ENCODE data around the gene RNGTT. TPM values are rescaled to one million over a fixed set of nuclear protein-coding genes. Genes with fewer than 3 reads are reported as not detected.

RNGTT gene
- total RNA-seq, 1 donor from 2014 or later: 14.6 TPM

GRCh38 chr6:88867841-88868731 lies 95.3 kb downstream of the RNGTT start:
- H3K36me3 Mint-ChIP-seq (ENCODE audit: low read depth, unreplicated experiment): no peaks in the 10 kb centered on the region
- no peaks in the 10 kb centered on the region for H3K9me3 Mint-ChIP-seq (ENCODE audit: unreplicated experiment)
- peaks cover 2% of the 10 kb centered on the region for H3K27me3 Mint-ChIP-seq (ENCODE audit: unreplicated experiment)
- peaks cover 6% of the 10 kb centered on the region for H3K4me1 Mint-ChIP-seq (ENCODE audit: unreplicated experiment)
- TF ChIP-seq CTCF (IDR thresholded peaks at IDR 0.05; ENCODE audit: unreplicated experiment): no peak
- no peak overlapping the region for H3K4me3 Mint-ChIP-seq (ENCODE audit: unreplicated experiment)
- no peak overlapping the region for H3K27ac Mint-ChIP-seq (ENCODE audit: unreplicated experiment)
- no peak for DNase-seq (ENCODE audit: low spot score)

GRCh38 chr6:88866856-88867255 lies 96.6 kb downstream of the RNGTT start:
- no peak for DNase-seq (ENCODE audit: low spot score)
- no peaks in the 10 kb centered on the region for H3K36me3 Mint-ChIP-seq (ENCODE audit: low read depth, unreplicated experiment)
- no peak for TF ChIP-seq CTCF (IDR thresholded peaks at IDR 0.05; ENCODE audit: unreplicated experiment)
- no peak overlapping the region for H3K27ac Mint-ChIP-seq (ENCODE audit: unreplicated experiment)
- H3K27me3 Mint-ChIP-seq (ENCODE audit: unreplicated experiment): peaks cover 2% of the 10 kb centered on the region
- no peak overlapping the region for H3K4me3 Mint-ChIP-seq (ENCODE audit: unreplicated experiment)
- H3K4me1 Mint-ChIP-seq (ENCODE audit: unreplicated experiment): peaks cover 6% of the 10 kb centered on the region
- H3K9me3 Mint-ChIP-seq (ENCODE audit: unreplicated experiment): no peaks in the 10 kb centered on the region

- TF ChIP-seq CTCF (IDR thresholded peaks at IDR 0.05; ENCODE audit: unreplicated experiment): no peak
- Mint-ChIP-seq H3K27me3 (ENCODE audit: unreplicated experiment) (peaks cover 2% of the 10 kb centered on the region), H3K4me3 (ENCODE audit: unreplicated experiment) (no peak overlapping the region), H3K9me3 (ENCODE audit: unreplicated experiment) (no peaks in the 10 kb centered on the region), H3K4me1 (ENCODE audit: unreplicated experiment) (peaks cover 6% of the 10 kb centered on the region), H3K36me3 (ENCODE audit: low read depth, unreplicated experiment) (no peaks in the 10 kb centered on the region), H3K27ac (ENCODE audit: unreplicated experiment) (no peak overlapping the region)
- no peak for DNase-seq (ENCODE audit: low spot score)
Measured at GRCh38 chr6:88865275-88865674, 98.1 kb downstream of the RNGTT start.

- TF ChIP-seq CTCF (IDR thresholded peaks at IDR 0.05; ENCODE audit: unreplicated experiment): no peak
- H3K36me3 Mint-ChIP-seq (ENCODE audit: low read depth, unreplicated experiment): no peaks in the 10 kb centered on the region
- no peak overlapping the region for H3K27ac Mint-ChIP-seq (ENCODE audit: unreplicated experiment)
- peaks cover 2% of the 10 kb centered on the region for H3K27me3 Mint-ChIP-seq (ENCODE audit: unreplicated experiment)
- no peak overlapping the region for H3K4me3 Mint-ChIP-seq (ENCODE audit: unreplicated experiment)
- DNase-seq (ENCODE audit: low spot score): no peak
- H3K9me3 Mint-ChIP-seq (ENCODE audit: unreplicated experiment): no peaks in the 10 kb centered on the region
- H3K4me1 Mint-ChIP-seq (ENCODE audit: unreplicated experiment): peaks cover 6% of the 10 kb centered on the region
Measured at GRCh38 chr6:88864359-88865054, 98.9 kb downstream of the RNGTT start.

- H3K4me3 Mint-ChIP-seq (ENCODE audit: unreplicated experiment): no peak overlapping the region
- no peak overlapping the region for H3K27ac Mint-ChIP-seq (ENCODE audit: unreplicated experiment)
- DNase-seq (ENCODE audit: low spot score): no peak
- TF ChIP-seq CTCF (IDR thresholded peaks at IDR 0.05; ENCODE audit: unreplicated experiment): no peak
- H3K4me1 Mint-ChIP-seq (ENCODE audit: unreplicated experiment): peaks cover 3% of the 10 kb centered on the region
- H3K36me3 Mint-ChIP-seq (ENCODE audit: low read depth, unreplicated experiment): no peaks in the 10 kb centered on the region
- H3K9me3 Mint-ChIP-seq (ENCODE audit: unreplicated experiment): no peaks in the 10 kb centered on the region
- H3K27me3 Mint-ChIP-seq (ENCODE audit: unreplicated experiment): peaks cover under 1% of the 10 kb centered on the region
Measured at GRCh38 chr6:88860310-88860709, 103.1 kb downstream of the RNGTT start.

All from endothelial cell (in vitro differentiated cells).